ENCODE measurements around the gene CCNI2. TPM values are rescaled to one million over a fixed set of nuclear protein-coding genes. Genes with fewer than 3 reads are reported as not detected.

The CCNI2 gene
- polyA plus RNA-seq, 1 donor (not counting 4 experiments of a cell fraction or from before 2014, with no cell fraction given), result not detected

GRCh38 chr5:132782101-132782500 is 34.9 kb downstream of the CCNI2 start:
- TF ChIP-seq EZH2 (IDR thresholded peaks at IDR 0.05; ENCODE audit: low read length) (no peak), CTCF (optimal IDR thresholded peaks at IDR 0.05 in 1 of 3, IDR thresholded peaks at IDR 0.05 in 1 of 3, conservative IDR thresholded peaks at IDR 0.05 in 1 of 3; ENCODE audit: extremely low read depth in 1 of 3, insufficient read depth in 2 of 3, low read length in 3 of 3) (no peak)
- Histone ChIP-seq H3K27ac (ENCODE audit: control insufficient read depth, insufficient read depth, low read length) (no peak overlapping the region), H3K4me3 (ENCODE audit: control insufficient read depth in 2 of 3, extremely low read depth in 1 of 3, insufficient read depth in 2 of 3, low read depth in 1 of 3, low read length in 3 of 3) (no peak overlapping the region), H3K9ac (ENCODE audit: control insufficient read depth, extremely low read depth, insufficient read depth, low read length) (no peak overlapping the region), H3K4me1 (ENCODE audit: control insufficient read depth, extremely low read depth, insufficient read depth, low read length) (peaks cover 22% of the 10 kb centered on the region), H3K27me3 (ENCODE audit: control insufficient read depth, extremely low read depth, insufficient read depth, low read length) (no peaks in the 10 kb centered on the region), H3K79me2 (ENCODE audit: control insufficient read depth, insufficient read depth, low read length) (no peaks in the 10 kb centered on the region), H3K4me2 (ENCODE audit: control insufficient read depth, extremely low read depth, insufficient read depth, low read depth, low read length) (no peak overlapping the region), H3K9me3 (ENCODE audit: control insufficient read depth, low read depth, low read length) (no peaks in the 10 kb centered on the region), H3K9me1 (ENCODE audit: control insufficient read depth, extremely low read depth, insufficient read depth, low read length) (no peaks in the 10 kb centered on the region), H2AFZ (ENCODE audit: control insufficient read depth, low read length) (peak overlapping the region; percentile 71), H3K36me3 (ENCODE audit: control insufficient read depth in 2 of 2, extremely low read depth in 1 of 2, insufficient read depth in 2 of 2, low read length in 2 of 2) (no peaks in the 10 kb centered on the region), H4K20me1 (ENCODE audit: control insufficient read depth, extremely low read depth, insufficient read depth, low read length) (no peaks in the 10 kb centered on the region)
- dilution Hi-C loops (cut with MboI; ENCODE audit: extremely low pct_ligation_motif_present, low sequenced_read_pairs), result no loop called here
- no peak for DNase-seq (ENCODE audit: low read depth, low spot score)
- FAIRE-seq, result peak; percentile 66

- no peaks in the 10 kb centered on the region for H3K27me3 ChIP-seq (ENCODE audit: control insufficient read depth, extremely low read depth, insufficient read depth, low read length)
- H3K9me3 ChIP-seq (ENCODE audit: control insufficient read depth, low read depth, low read length), result no peaks in the 10 kb centered on the region
- no peak overlapping the region for H3K27ac ChIP-seq (ENCODE audit: control insufficient read depth, insufficient read depth, low read length)
- dilution Hi-C loops (cut with MboI; ENCODE audit: extremely low pct_ligation_motif_present, low sequenced_read_pairs), result no loop called here
- H3K4me2 ChIP-seq (ENCODE audit: control insufficient read depth, extremely low read depth, insufficient read depth, low read depth, low read length), result no peak overlapping the region
- DNase-seq (ENCODE audit: low read depth, low spot score), result no peak
- no peaks in the 10 kb centered on the region for H3K9me1 ChIP-seq (ENCODE audit: control insufficient read depth, extremely low read depth, insufficient read depth, low read length)
- no peaks in the 10 kb centered on the region for H4K20me1 ChIP-seq (ENCODE audit: control insufficient read depth, extremely low read depth, insufficient read depth, low read length)
- TF ChIP-seq EZH2 (IDR thresholded peaks at IDR 0.05; ENCODE audit: low read length), result no peak
- TF ChIP-seq CTCF (optimal IDR thresholded peaks at IDR 0.05 in 1 of 3, IDR thresholded peaks at IDR 0.05 in 1 of 3, conservative IDR thresholded peaks at IDR 0.05 in 1 of 3; ENCODE audit: extremely low read depth in 1 of 3, insufficient read depth in 2 of 3, low read length in 3 of 3), result no peak
- H3K4me1 ChIP-seq (ENCODE audit: control insufficient read depth, extremely low read depth, insufficient read depth, low read length), result peaks cover 16% of the 10 kb centered on the region
- no peak overlapping the region for H3K9ac ChIP-seq (ENCODE audit: control insufficient read depth, extremely low read depth, insufficient read depth, low read length)
- H3K36me3 ChIP-seq (ENCODE audit: control insufficient read depth in 2 of 2, extremely low read depth in 1 of 2, insufficient read depth in 2 of 2, low read length in 2 of 2), result no peaks in the 10 kb centered on the region
- no peaks in the 10 kb centered on the region for H3K79me2 ChIP-seq (ENCODE audit: control insufficient read depth, insufficient read depth, low read length)
- H3K4me3 ChIP-seq (ENCODE audit: control insufficient read depth in 2 of 3, extremely low read depth in 1 of 3, insufficient read depth in 2 of 3, low read depth in 1 of 3, low read length in 3 of 3), result no peak overlapping the region
- H2AFZ ChIP-seq (ENCODE audit: control insufficient read depth, low read length), result no peak overlapping the region
- no peak for FAIRE-seq
Measured at GRCh38 chr5:132785365-132785764, 38.1 kb downstream of the CCNI2 start.

All from keratinocyte (primary cell).